Esophagus squamous epithelium (tissue), 4 donors: ENCODE results near the gene EXOSC5.
"Not testable (repeated sequence)": the region's sequence is repeated elsewhere in the genome, so short reads cannot be mapped to it uniquely, and the experiment has no call there.

ENCODE experiments used
- POLR2A ChIP-seq, 4 donors: fragments of 450-650 bp; IDR thresholded peaks; one replicate each; pipeline ENCODE4 v1.6.1; 2017; ENCODE audit warnings: antibody characterized with exemption in 4 of 4, mild to moderate bottlenecking in 4 of 4, moderate library complexity in 3 of 4
- TF ChIP-seq, protein P1 (sequence below), 6 experiments: fragments of 450-650 bp in 4 of 6; fragments of 200-600 bp in 2 of 6; sonication (generic) in 2 of 6; IDR thresholded peaks; one replicate each; pipeline ENCODE4 v1.5.1; 2016 to 2019; ENCODE audit warnings: antibody characterized with exemption in 6 of 6, mild to moderate bottlenecking in 4 of 6, moderate library complexity in 4 of 6

DNA sequence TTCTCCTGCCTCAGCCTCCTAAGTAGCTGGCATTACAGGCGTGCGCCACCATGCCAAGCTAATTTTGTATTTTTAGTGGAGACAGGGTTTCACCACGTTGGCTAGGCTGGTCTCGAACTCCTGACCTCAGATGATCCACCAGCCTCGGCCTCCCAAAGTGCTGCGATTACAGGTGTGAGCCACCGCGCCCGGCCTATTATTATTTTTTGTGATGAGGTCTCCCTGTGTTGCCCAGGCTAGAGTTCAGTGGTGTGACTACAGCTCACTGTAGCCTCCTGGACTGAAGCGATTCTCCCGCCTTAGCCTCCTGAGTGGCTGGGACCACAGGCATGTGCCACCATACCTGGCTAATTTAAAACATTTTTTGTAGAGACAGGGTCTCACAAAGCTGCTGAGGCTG lies 38.2 kb upstream of the EXOSC5 start:
- TF ChIP-seq, protein P1, sequence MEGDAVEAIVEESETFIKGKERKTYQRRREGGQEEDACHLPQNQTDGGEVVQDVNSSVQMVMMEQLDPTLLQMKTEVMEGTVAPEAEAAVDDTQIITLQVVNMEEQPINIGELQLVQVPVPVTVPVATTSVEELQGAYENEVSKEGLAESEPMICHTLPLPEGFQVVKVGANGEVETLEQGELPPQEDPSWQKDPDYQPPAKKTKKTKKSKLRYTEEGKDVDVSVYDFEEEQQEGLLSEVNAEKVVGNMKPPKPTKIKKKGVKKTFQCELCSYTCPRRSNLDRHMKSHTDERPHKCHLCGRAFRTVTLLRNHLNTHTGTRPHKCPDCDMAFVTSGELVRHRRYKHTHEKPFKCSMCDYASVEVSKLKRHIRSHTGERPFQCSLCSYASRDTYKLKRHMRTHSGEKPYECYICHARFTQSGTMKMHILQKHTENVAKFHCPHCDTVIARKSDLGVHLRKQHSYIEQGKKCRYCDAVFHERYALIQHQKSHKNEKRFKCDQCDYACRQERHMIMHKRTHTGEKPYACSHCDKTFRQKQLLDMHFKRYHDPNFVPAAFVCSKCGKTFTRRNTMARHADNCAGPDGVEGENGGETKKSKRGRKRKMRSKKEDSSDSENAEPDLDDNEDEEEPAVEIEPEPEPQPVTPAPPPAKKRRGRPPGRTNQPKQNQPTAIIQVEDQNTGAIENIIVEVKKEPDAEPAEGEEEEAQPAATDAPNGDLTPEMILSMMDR (IDR thresholded peaks at IDR 0.05): not testable (repeated sequence)
- not testable (repeated sequence) for TF ChIP-seq POLR2A (IDR thresholded peaks at IDR 0.05)
